IPS-18a (cell line): ENCODE measurements around the gene TNFRSF8.
A peak's percentile ranks its signal among the peaks of the same experiment; 100 is the strongest.

ENCODE experiments used
- H3K27ac ChIP-seq: one replicate; pipeline ENCODE4 v1.5.1; 2013; ENCODE audit warnings: low read length
- H3K27me3 ChIP-seq: one replicate; pipeline ENCODE4 v1.6.1; 2013; ENCODE audit warnings: mild to moderate bottlenecking, low read length; ENCODE audit not compliant: control insufficient read depth, insufficient read depth
- H3K36me3 ChIP-seq: one replicate; pipeline ENCODE4 v1.6.1; 2013; ENCODE audit warnings: low read depth, low read length; ENCODE audit not compliant: control insufficient read depth
- H3K4me1 ChIP-seq: one replicate; pipeline ENCODE4 v1.6.1; 2013; ENCODE audit warnings: low read depth, low read length; ENCODE audit not compliant: control insufficient read depth
- H3K4me3 ChIP-seq: one replicate; pipeline ENCODE4 v1.5.1; 2013; ENCODE audit warnings: low read length
- H3K9ac ChIP-seq: one replicate; pipeline ENCODE4 v1.6.1; 2013; ENCODE audit warnings: mild to moderate bottlenecking, low read length, moderate library complexity
- H3K9me3 ChIP-seq: one replicate; pipeline ENCODE4 v1.6.1; 2013; ENCODE audit warnings: low read depth, low read length; ENCODE audit not compliant: control insufficient read depth

The TNFRSF8 gene

GRCh38 chr1:12162459-12163137 is 99.5 kb downstream of the TNFRSF8 start:
- H3K9me3 ChIP-seq, result no peaks in the 10 kb centered on the region
- H3K36me3 ChIP-seq, result no peaks in the 10 kb centered on the region
- no peak overlapping the region for H3K9ac ChIP-seq
- H3K4me1 ChIP-seq, result peaks cover 11% of the 10 kb centered on the region
- no peak overlapping the region for H3K4me3 ChIP-seq
- H3K27me3 ChIP-seq, result peaks cover 33% of the 10 kb centered on the region
- H3K27ac ChIP-seq, result no peak overlapping the region

GRCh38 chr1:12163210-12163609 is 100.1 kb downstream of the TNFRSF8 start:
- no peak overlapping the region for H3K27ac ChIP-seq
- H3K4me3 ChIP-seq, result no peak overlapping the region
- H3K9ac ChIP-seq, result no peak overlapping the region
- peaks cover 37% of the 10 kb centered on the region for H3K27me3 ChIP-seq
- H3K9me3 ChIP-seq, result no peaks in the 10 kb centered on the region
- peaks cover 7% of the 10 kb centered on the region for H3K4me1 ChIP-seq
- no peaks in the 10 kb centered on the region for H3K36me3 ChIP-seq

- peaks cover 4% of the 10 kb centered on the region for H3K4me1 ChIP-seq
- H3K4me3 ChIP-seq, result no peak overlapping the region
- H3K9me3 ChIP-seq, result no peaks in the 10 kb centered on the region
- no peaks in the 10 kb centered on the region for H3K36me3 ChIP-seq
- H3K9ac ChIP-seq, result no peak overlapping the region
- peaks cover 47% of the 10 kb centered on the region for H3K27me3 ChIP-seq
- no peak overlapping the region for H3K27ac ChIP-seq
Observed at GRCh38 chr1:12164210-12164609, 101.1 kb downstream of the TNFRSF8 start.

GRCh38 chr1:12165342-12165741 is 102.2 kb downstream of the TNFRSF8 start:
- Histone ChIP-seq H3K9ac (no peak overlapping the region), H3K27ac (no peak overlapping the region), H3K4me1 (peaks cover 4% of the 10 kb centered on the region), H3K36me3 (no peaks in the 10 kb centered on the region), H3K27me3 (peaks cover 53% of the 10 kb centered on the region), H3K9me3 (no peaks in the 10 kb centered on the region), H3K4me3 (no peak overlapping the region)

DNA sequence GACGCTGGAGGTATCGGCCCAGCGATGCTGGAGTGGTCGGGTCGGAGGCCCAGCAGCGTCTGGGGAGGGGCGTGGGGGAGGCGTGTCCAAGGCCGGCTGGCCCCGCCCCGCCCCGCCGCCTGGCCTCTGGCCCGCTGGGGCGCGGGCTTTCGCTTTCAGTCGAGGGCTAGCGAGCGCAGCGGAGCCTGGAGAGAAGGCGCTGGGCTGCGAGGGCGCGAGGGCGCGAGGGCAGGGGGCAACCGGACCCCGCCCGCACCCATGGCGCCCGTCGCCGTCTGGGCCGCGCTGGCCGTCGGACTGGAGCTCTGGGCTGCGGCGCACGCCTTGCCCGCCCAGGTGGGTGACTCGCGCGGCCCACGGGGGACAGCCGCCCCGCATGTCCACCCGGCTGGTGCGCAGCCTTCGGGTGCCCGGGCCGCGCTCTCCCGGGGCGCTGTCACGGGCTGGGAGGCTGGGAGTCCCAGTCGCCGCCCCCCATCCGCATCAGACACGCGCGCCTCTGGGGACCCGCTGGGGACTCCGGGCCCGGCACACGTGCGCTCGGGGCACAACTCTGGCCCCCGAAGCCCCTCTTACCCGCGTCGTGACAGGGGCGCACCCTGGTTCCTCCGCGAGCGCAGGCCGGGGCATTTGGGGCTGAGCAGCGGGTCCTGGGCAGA is 103.9 kb downstream of the TNFRSF8 start, which contains the start of gene TNFRSF1B:
TSS of gene TNFRSF1B (plus strand) at position 158 of the 659 bp plus-strand sequence. CDS start at position 259, 101 bp downstream.
- H3K4me3 ChIP-seq, result peak within 1 kb of the TSS; percentile 36
- H3K27ac ChIP-seq, result no peak within 1 kb of the TSS
- H3K36me3 ChIP-seq, result no peaks in the 10 kb centered on the region
- no peak within 1 kb of the TSS for H3K9ac ChIP-seq
- H3K27me3 ChIP-seq, result peaks cover 53% of the 10 kb centered on the region
- peaks cover 4% of the 10 kb centered on the region for H3K4me1 ChIP-seq
- no peaks in the 10 kb centered on the region for H3K9me3 ChIP-seq

DNA sequence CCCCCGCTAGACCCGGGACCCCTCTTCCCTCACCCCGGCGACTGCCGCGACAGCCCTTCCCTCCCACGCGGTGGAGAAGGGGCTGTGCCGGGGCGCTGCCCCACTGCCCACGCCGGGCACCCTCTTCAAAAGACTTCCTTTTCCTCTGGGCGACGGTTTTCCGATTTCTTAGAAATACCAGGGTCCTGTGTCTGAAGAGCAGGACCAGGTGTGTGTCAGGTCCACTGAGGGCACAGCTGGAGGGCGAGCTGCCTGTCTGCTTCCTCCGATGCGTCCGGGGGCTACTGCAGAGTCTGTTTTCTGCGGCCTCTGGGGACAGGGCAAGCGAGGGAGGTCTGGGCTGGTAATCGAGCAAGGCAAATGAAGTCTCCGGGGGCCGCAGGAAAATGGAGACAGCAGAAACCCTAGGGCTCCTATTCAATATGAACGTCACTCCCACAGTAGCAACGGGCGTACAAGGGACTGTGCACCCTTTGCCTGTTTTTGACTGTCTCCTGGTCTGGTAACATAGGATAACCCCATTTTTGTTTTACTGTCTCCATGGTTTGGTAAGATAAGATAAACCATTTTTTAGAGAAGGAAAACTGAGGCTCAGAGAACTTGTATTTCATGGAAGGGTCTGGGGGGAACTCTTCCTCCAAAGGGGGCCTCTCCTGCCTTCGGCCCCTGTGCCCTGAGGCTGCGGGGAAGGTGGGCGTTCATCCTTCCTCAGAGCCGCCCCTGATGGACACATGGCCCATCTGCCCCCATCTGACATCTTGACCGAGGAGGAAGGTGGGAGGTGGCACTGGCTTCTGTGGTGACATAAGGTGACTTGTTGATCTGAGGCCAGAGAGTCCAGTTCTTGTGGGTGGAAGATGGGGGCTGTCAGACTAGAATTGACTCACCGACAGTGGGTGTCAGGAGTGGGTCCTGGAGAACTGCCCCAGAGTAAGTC is 104.7 kb downstream of the TNFRSF8 start:
- peaks cover 53% of the 10 kb centered on the region for H3K27me3 ChIP-seq
- no peak overlapping the region for H3K27ac ChIP-seq
- no peaks in the 10 kb centered on the region for H3K36me3 ChIP-seq
- H3K9ac ChIP-seq, result no peak overlapping the region
- H3K9me3 ChIP-seq, result no peaks in the 10 kb centered on the region
- H3K4me1 ChIP-seq, result peaks cover 4% of the 10 kb centered on the region
- H3K4me3 ChIP-seq, result no peak overlapping the region

DNA sequence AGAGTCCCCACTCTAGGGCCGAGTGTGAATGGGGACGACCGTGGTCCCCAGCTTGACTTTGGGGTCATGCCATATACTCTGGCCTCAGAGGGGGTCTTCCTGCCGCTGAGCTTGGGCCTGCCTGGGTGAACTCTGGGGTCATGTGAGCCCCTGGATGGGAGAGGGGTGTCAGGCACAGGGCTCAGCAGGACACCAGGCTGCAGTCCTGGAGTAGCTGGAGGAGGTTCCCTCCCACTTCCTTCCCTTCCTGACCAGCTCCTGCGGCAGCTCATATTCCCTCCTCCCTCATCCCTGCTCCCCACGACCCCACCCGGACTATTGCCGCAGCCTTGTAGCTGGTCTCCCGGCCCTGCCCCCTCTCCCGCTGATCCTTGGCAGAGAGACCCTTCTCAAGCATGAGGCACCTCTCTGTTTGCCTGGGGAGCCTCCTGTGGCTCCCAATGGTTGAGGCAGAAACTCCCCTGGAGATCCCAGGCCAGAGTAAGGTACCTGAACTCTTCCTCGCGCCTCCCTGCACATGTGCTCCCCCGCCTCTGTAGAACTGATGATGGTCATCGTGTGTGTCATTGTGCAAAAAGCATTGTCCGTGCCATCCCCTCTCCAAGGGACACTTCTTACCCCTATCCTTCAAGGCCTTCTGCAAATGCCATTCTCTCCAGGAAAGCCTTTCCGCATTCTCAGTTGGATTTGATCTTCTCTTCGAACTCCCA is 105.5 kb downstream of the TNFRSF8 start:
- H3K27ac ChIP-seq, result no peak overlapping the region
- no peak overlapping the region for H3K9ac ChIP-seq
- H3K36me3 ChIP-seq, result no peaks in the 10 kb centered on the region
- peaks cover 53% of the 10 kb centered on the region for H3K27me3 ChIP-seq
- no peak overlapping the region for H3K4me3 ChIP-seq
- H3K9me3 ChIP-seq, result no peaks in the 10 kb centered on the region
- H3K4me1 ChIP-seq, result peaks cover 4% of the 10 kb centered on the region

GRCh38 chr1:12169442-12170135 is 106.5 kb downstream of the TNFRSF8 start:
- Histone ChIP-seq H3K36me3 (no peaks in the 10 kb centered on the region), H3K9ac (no peak overlapping the region), H3K27me3 (peaks cover 52% of the 10 kb centered on the region), H3K4me1 (peaks cover 4% of the 10 kb centered on the region), H3K9me3 (no peaks in the 10 kb centered on the region), H3K4me3 (no peak overlapping the region), H3K27ac (no peak overlapping the region)

GRCh38 chr1:12170263-12170671 is 107.2 kb downstream of the TNFRSF8 start:
- Histone ChIP-seq H3K36me3 (no peaks in the 10 kb centered on the region), H3K4me3 (no peak overlapping the region), H3K27ac (no peak overlapping the region), H3K9me3 (no peaks in the 10 kb centered on the region), H3K9ac (no peak overlapping the region), H3K27me3 (peaks cover 45% of the 10 kb centered on the region), H3K4me1 (peaks cover 6% of the 10 kb centered on the region)

- Histone ChIP-seq H3K36me3 (no peaks in the 10 kb centered on the region), H3K27ac (no peak overlapping the region), H3K9ac (no peak overlapping the region), H3K9me3 (no peaks in the 10 kb centered on the region), H3K27me3 (peaks cover 34% of the 10 kb centered on the region), H3K4me3 (no peak overlapping the region), H3K4me1 (peaks cover 8% of the 10 kb centered on the region)
Observed at GRCh38 chr1:12171206-12172041, 108.3 kb downstream of the TNFRSF8 start.
